OCI-LY7 (cell line): ENCODE data around the gene CNTNAP3. TPM values are rescaled to one million over a fixed set of nuclear protein-coding genes. Genes with fewer than 3 reads are reported as not detected.
"Not testable (repeated sequence)": the region's sequence is repeated elsewhere in the genome, so short reads cannot be mapped to it uniquely, and the experiment has no call there.

Experiments
- BruUV-seq: library from RNA; stranded (reverse); fragments of 400-500 nt; replicated peaks from 2 replicates; lab custom pipeline; 2021; lab: Mats Ljungman, UMichigan
- CTCF ChIA-PET: fragments of 300-600 bp; sonication (Branson Sonifier 250); formaldehyde crosslinking; loops from one replicate; lab custom pipeline; 2022; ENCODE audit warnings: antibody characterized with exemption; ENCODE audit not compliant: unreplicated experiment; lab: Charles Lee
- POLR2A ChIA-PET: fragments of 300-600 bp; sonication (Branson Sonifier 250); formaldehyde crosslinking; loops from one replicate; lab custom pipeline; 2022; ENCODE audit warnings: antibody characterized with exemption; lab: Charles Lee
- DNase-seq: peaks from one replicate; pipeline ENCODE4 v3.0.0-alpha.2; 2015; ENCODE audit warnings: low spot score
- H2AFZ ChIP-seq: fragments of 200-600 bp; sonication (generic), shearing (Covaris generic); 2 replicates; pipeline ENCODE4 v1.6.1; 2014; ENCODE audit warnings: mild to moderate bottlenecking, antibody characterized with exemption, low read length, moderate library complexity
- H3K27ac ChIP-seq: fragments of 200-600 bp; sonication (generic); 2 replicates; pipeline ENCODE4 v1.5.1; 2014; ENCODE audit warnings: mixed run types, low read depth, mild to moderate bottlenecking, moderate library complexity, low read length, inconsistent platforms; ENCODE audit not compliant: poor library complexity, severe bottlenecking
- H3K36me3 ChIP-seq: fragments of 200-600 bp; sonication (generic); 2 replicates; pipeline ENCODE4 v1.6.1; 2014; ENCODE audit warnings: mild to moderate bottlenecking, antibody characterized with exemption, low read length, moderate library complexity, mixed read lengths; ENCODE audit not compliant: insufficient read depth
- H3K4me1 ChIP-seq: fragments of 200-600 bp; sonication (generic); 2 replicates; pipeline ENCODE4 v1.5.1; 2014; ENCODE audit warnings: mild to moderate bottlenecking, low read length; ENCODE audit not compliant: insufficient read depth, poor library complexity, severe bottlenecking
- H3K4me2 ChIP-seq: fragments of 200-600 bp; sonication (generic); 2 replicates; pipeline ENCODE4 v1.6.1; 2014; ENCODE audit warnings: mild to moderate bottlenecking, low read length
- H3K4me3 ChIP-seq: fragments of 200-600 bp; sonication (generic); 2 replicates; pipeline ENCODE4 v1.5.1; 2014; ENCODE audit warnings: mild to moderate bottlenecking, low read depth, low read length; ENCODE audit not compliant: poor library complexity, severe bottlenecking
- H3K79me2 ChIP-seq: fragments of 200-600 bp; sonication (generic); 2 replicates; pipeline ENCODE4 v1.6.1; 2016; ENCODE audit warnings: low read depth, mild to moderate bottlenecking, low read length, moderate library complexity, mixed read lengths; ENCODE audit not compliant: insufficient read depth
- H3K9me2 ChIP-seq: fragments of 200-600 bp; sonication (generic); 2 replicates; pipeline ENCODE4 v1.6.1; 2016; ENCODE audit warnings: mild to moderate bottlenecking, low read length, mixed read lengths; ENCODE audit not compliant: insufficient read depth
- H3K9me3 ChIP-seq: fragments of 200-600 bp; sonication (generic); 2 replicates; pipeline ENCODE4 v1.6.1; 2014; ENCODE audit warnings: mild to moderate bottlenecking, mixed run types, low read length, mixed read lengths
- H4K20me1 ChIP-seq: fragments of 200-600 bp; sonication (generic); 2 replicates; pipeline ENCODE4 v1.6.1; 2014; ENCODE audit warnings: mild to moderate bottlenecking, antibody characterized with exemption, low read length, moderate library complexity, mixed read lengths; ENCODE audit not compliant: insufficient read depth
- intact Hi-C: fragments of 100-400 bp; cut with micrococcal nuclease; formaldehyde crosslinking; loops from one replicate; pipeline ENCODE4 v1.10.0; 2022; ENCODE audit not compliant: unreplicated experiment
- small RNA-seq: library from RNA; depleted of rRNA; stranded (forward); fragments of <200 nt; gene quantifications from one replicate; pipeline ENCODE3, GENCODE V24; 2014
- total RNA-seq, 2 experiments: library from RNA; depleted of rRNA in 1 of 2; stranded (reverse); fragments of >200 nt in 1 of 2; shearing (Covaris generic) in 1 of 2; gene quantifications; 2 replicates each; pipeline ENCODE4 v1.2.3, GENCODE V29; 2014 to 2022

Gene CNTNAP3
- total RNA-seq, 2 experiments from 2014 or later = not detected

- H3K4me2 ChIP-seq, intact Hi-C loops: not testable (repeated sequence)
These were observed 257.6 kb downstream of the CNTNAP3 start for GRCh38 chr9:39030204-39031019.

GRCh38 chr9:39028855-39029254 is 259.1 kb downstream of the CNTNAP3 start:
- POLR2A ChIA-PET, DNase-seq, intact Hi-C loops, H3K9me3 ChIP-seq, CTCF ChIA-PET, H3K27ac ChIP-seq, H3K36me3 ChIP-seq, H2AFZ ChIP-seq, H3K4me3 ChIP-seq, H4K20me1 ChIP-seq, H3K4me1 ChIP-seq, H3K79me2 ChIP-seq, H3K4me2 ChIP-seq, H3K9me2 ChIP-seq, BruUV-seq: not testable (repeated sequence)

More at GRCh38 chr9:39030204-39031019, 257.6 kb downstream of the CNTNAP3 start:
- H3K4me1 ChIP-seq, POLR2A ChIA-PET, H3K4me3 ChIP-seq, H2AFZ ChIP-seq, H4K20me1 ChIP-seq, H3K9me3 ChIP-seq, H3K9me2 ChIP-seq, H3K27ac ChIP-seq, CTCF ChIA-PET, BruUV-seq, H3K79me2 ChIP-seq, DNase-seq, H3K36me3 ChIP-seq: not testable (repeated sequence)

GRCh38 chr9:39028168-39028567 is 259.8 kb downstream of the CNTNAP3 start:
- DNase-seq, H3K4me3 ChIP-seq, H3K79me2 ChIP-seq, H3K4me1 ChIP-seq, BruUV-seq, CTCF ChIA-PET, H2AFZ ChIP-seq, H3K4me2 ChIP-seq, H3K36me3 ChIP-seq, H3K9me3 ChIP-seq, H4K20me1 ChIP-seq, POLR2A ChIA-PET, H3K9me2 ChIP-seq, H3K27ac ChIP-seq, intact Hi-C loops: not testable (repeated sequence)

GRCh38 chr9:39025911-39026588 is 261.9 kb downstream of the CNTNAP3 start:
- H3K9me2 ChIP-seq, H3K27ac ChIP-seq, intact Hi-C loops, H4K20me1 ChIP-seq, H3K4me1 ChIP-seq, BruUV-seq, H3K4me3 ChIP-seq, DNase-seq, CTCF ChIA-PET, H3K9me3 ChIP-seq, H3K79me2 ChIP-seq, H3K36me3 ChIP-seq, H2AFZ ChIP-seq, POLR2A ChIA-PET, H3K4me2 ChIP-seq: not testable (repeated sequence)

Small RNA genes within 50 kb of the gene (small RNA-seq; reads per million reads assigned to genes)
- not detected for gene RN7SL640P

Other genes starting within 250 kb of the CNTNAP3 start
- not detected in 2 replicates for gene SPATA31A1, start 67.5 kb upstream of the CNTNAP3 start, total RNA-seq (2014; rRNA removed; shearing (Covaris generic))
- gene SPATA31A1, start 67.5 kb upstream of the CNTNAP3 start, total RNA-seq (2022) = not detected in 2 replicates